Type B pancreatic cell (in vitro differentiated cells): ENCODE data around the gene DGKG. TPM values are rescaled to one million over a fixed set of nuclear protein-coding genes. Genes with fewer than 3 reads are reported as not detected.

Experiments used
- DNase-seq: peaks from one replicate; pipeline ENCODE4 v3.0.0; 2021; ENCODE audit warnings: mixed read lengths; ENCODE audit not compliant: unreplicated experiment; ENCODE audit errors: extremely low spot score
- H3K27ac Mint-ChIP-seq: 2 replicates; pipeline ENCODE4 v1.8.0; 2021; ENCODE audit warnings: mild to moderate bottlenecking, mixed read lengths
- H3K27me3 Mint-ChIP-seq: 2 replicates; pipeline ENCODE4 v1.8.0; 2021; ENCODE audit warnings: mixed read lengths
- H3K36me3 Mint-ChIP-seq: 2 replicates; pipeline ENCODE4 v1.8.0; 2021; ENCODE audit warnings: mixed read lengths
- H3K4me1 Mint-ChIP-seq: one replicate; pipeline ENCODE4 v1.8.0; 2021; ENCODE audit warnings: mixed read lengths; ENCODE audit not compliant: unreplicated experiment
- H3K4me3 Mint-ChIP-seq: 2 replicates; pipeline ENCODE4 v1.8.0; 2021; ENCODE audit warnings: mild to moderate bottlenecking, mixed read lengths
- H3K9me3 Mint-ChIP-seq: 2 replicates; pipeline ENCODE4 v1.8.0; 2021; ENCODE audit warnings: mixed read lengths
- CTCF ChIP-seq: fragments of 200-600 bp; sonication (generic); conservative IDR thresholded peaks from 2 replicates; pipeline ENCODE4 v1.5.0; 2021; ENCODE audit warnings: antibody characterized with exemption, mild to moderate bottlenecking
- total RNA-seq: library from RNA; stranded (reverse); gene quantifications from 2 replicates; pipeline ENCODE4 v1.2.1, GENCODE V29; 2021; ENCODE audit warnings: low replicate concordance

DGKG gene
- total RNA-seq, 1 donor from 2014 or later: 11.6 TPM

GRCh38 chr3:186167646-186168395 is 194.2 kb downstream of the DGKG start:
- Mint-ChIP-seq H3K4me3 (no peak overlapping the region), H3K4me1 (no peaks in the 10 kb centered on the region), H3K27me3 (peaks cover 28% of the 10 kb centered on the region), H3K27ac (no peak overlapping the region), H3K9me3 (no peaks in the 10 kb centered on the region), H3K36me3 (peaks cover 4% of the 10 kb centered on the region)
- TF ChIP-seq CTCF: no peak
- DNase-seq: no peak

GRCh38 chr3:186166491-186167288 is 195.3 kb downstream of the DGKG start:
- TF ChIP-seq CTCF: no peak
- Mint-ChIP-seq H3K4me1 (no peaks in the 10 kb centered on the region), H3K4me3 (no peak overlapping the region), H3K36me3 (peaks cover 4% of the 10 kb centered on the region), H3K9me3 (no peaks in the 10 kb centered on the region), H3K27me3 (peaks cover 28% of the 10 kb centered on the region), H3K27ac (no peak overlapping the region)
- DNase-seq: peak; percentile 4

- Mint-ChIP-seq H3K9me3 (no peaks in the 10 kb centered on the region), H3K4me3 (no peak overlapping the region), H3K27ac (no peak overlapping the region), H3K4me1 (no peaks in the 10 kb centered on the region), H3K27me3 (peaks cover 28% of the 10 kb centered on the region), H3K36me3 (peaks cover 4% of the 10 kb centered on the region)
- TF ChIP-seq CTCF: no peak
- DNase-seq: no peak
Measured at GRCh38 chr3:186166036-186166435, 196.0 kb downstream of the DGKG start.

- H3K4me1 Mint-ChIP-seq: no peaks in the 10 kb centered on the region
- H3K9me3 Mint-ChIP-seq: no peaks in the 10 kb centered on the region
- H3K27me3 Mint-ChIP-seq: peaks cover 31% of the 10 kb centered on the region
- H3K27ac Mint-ChIP-seq: no peak overlapping the region
- DNase-seq: peak; percentile 20
- H3K4me3 Mint-ChIP-seq: no peak overlapping the region
- peaks cover 4% of the 10 kb centered on the region for H3K36me3 Mint-ChIP-seq
- TF ChIP-seq CTCF: no peak
Measured at GRCh38 chr3:186165331-186165730, 196.7 kb downstream of the DGKG start.

GRCh38 chr3:186164696-186165095 is 197.3 kb downstream of the DGKG start:
- no peaks in the 10 kb centered on the region for H3K9me3 Mint-ChIP-seq
- H3K27me3 Mint-ChIP-seq: peaks cover 30% of the 10 kb centered on the region
- peaks cover 3% of the 10 kb centered on the region for H3K36me3 Mint-ChIP-seq
- no peaks in the 10 kb centered on the region for H3K4me1 Mint-ChIP-seq
- H3K27ac Mint-ChIP-seq: no peak overlapping the region
- TF ChIP-seq CTCF: no peak
- no peak overlapping the region for H3K4me3 Mint-ChIP-seq
- peak; percentile 51 for DNase-seq
